HCT116 (cell line): ENCODE data around the gene ACTA2. TPM values are rescaled to one million over a fixed set of nuclear protein-coding genes. Genes with fewer than 3 reads are reported as not detected.

Experiments used
- ATAC-seq: fragments of 200-7000 bp; cut with Tn5 transposase; 2 replicates; pipeline ENCODE4 v1.9.1; 2020; ENCODE audit warnings: mild to moderate bottlenecking, moderate library complexity
- BruUV-seq: library from RNA; stranded (reverse); fragments of 400-500 nt; replicated peaks from 2 replicates; lab custom pipeline; 2021; lab: Mats Ljungman, UMichigan
- CTCF ChIA-PET: fragments of 300-600 bp; sonication (Branson Sonifier 250); formaldehyde crosslinking; loops from one replicate; lab custom pipeline; 2021; ENCODE audit warnings: antibody characterized with exemption; lab: Charles Lee
- POLR2A ChIA-PET: fragments of 300-600, 350-600 bp; sonication (Branson Sonifier 250); formaldehyde crosslinking; loops from one replicate; lab custom pipeline; 2021; ENCODE audit warnings: antibody characterized with exemption; lab: Charles Lee
- RAD21 ChIA-PET, 2 experiments: fragments of 300-600 bp; sonication (Branson Sonifier 250); formaldehyde crosslinking; loops; one replicate each; lab custom pipeline; 2023; ENCODE audit warnings: low total read pairs in 2 of 2; ENCODE audit not compliant: uncharacterized antibody in 2 of 2, unreplicated experiment in 2 of 2, low non-redundant PET in 1 of 2; lab: Charles Lee
- DNase-seq: peaks from one replicate; pipeline ENCODE4 v3.0.0-alpha.2; 2010; ENCODE audit warnings: low read depth, low spot score
- H2AFZ ChIP-seq: fragments of 200-600 bp; shearing (Covaris generic), sonication (generic); 2 replicates; pipeline ENCODE4 v1.6.1; 2017; ENCODE audit warnings: low read depth, mixed run types, mixed read lengths, antibody characterized with exemption, low read length; ENCODE audit not compliant: poor library complexity, severe bottlenecking
- H3K27ac ChIP-seq: 2 replicates; pipeline ENCODE4 v1.5.1; 2012; ENCODE audit warnings: low read depth, low read length
- H3K27me3 ChIP-seq: fragments of 200-600 bp; sonication (generic); 2 replicates; pipeline ENCODE4 v1.6.1; 2016; ENCODE audit warnings: mixed run types, low read length, mixed read lengths; ENCODE audit not compliant: insufficient read depth
- H3K36me3 ChIP-seq, 2 experiments: fragments of 200-500 bp in 1 of 2; fragments of 200-600 bp in 1 of 2; sonication (Bioruptor generic) in 1 of 2; sonication (generic) in 1 of 2; 2 replicates each; pipeline versions ENCODE4 v1.5.1 to v1.6.1; 2014 to 2016; ENCODE audit warnings: low read length in 2 of 2, inconsistent platforms in 1 of 2, mixed read lengths in 1 of 2, mixed run types in 1 of 2; ENCODE audit not compliant: insufficient read depth in 2 of 2, control insufficient read depth in 1 of 2
- H3K4me1 ChIP-seq, 2 experiments: fragments of 200-600 bp in 1 of 2; sonication (generic) in 1 of 2; 2 replicates each; pipeline versions ENCODE4 v1.5.1 to v1.6.1; 2012 to 2017; ENCODE audit warnings: low read length in 2 of 2, inconsistent platforms in 1 of 2, mild to moderate bottlenecking in 1 of 2, mixed read lengths in 1 of 2, mixed run types in 1 of 2, moderate library complexity in 1 of 2; ENCODE audit not compliant: insufficient read depth in 2 of 2, control insufficient read depth in 1 of 2
- H3K4me2 ChIP-seq: fragments of 200-600 bp; sonication (generic); 2 replicates; pipeline ENCODE4 v1.6.1; 2017; ENCODE audit warnings: mixed run types, low read length, mixed read lengths
- H3K4me3 ChIP-seq, 2 experiments: fragments of 200-600 bp in 1 of 2; sonication (generic) in 1 of 2; replicated peaks in 1 of 2; 2 replicates each; pipeline ENCODE4 v1.5.1; 2011 to 2016; ENCODE audit warnings: low read length in 2 of 2, control low read depth in 1 of 2, low read depth in 1 of 2, mild to moderate bottlenecking in 1 of 2, mixed read lengths in 1 of 2, mixed run types in 1 of 2
- H3K79me2 ChIP-seq: fragments of 200-600 bp; sonication (generic); 2 replicates; pipeline ENCODE4 v1.6.1; 2017; ENCODE audit warnings: mild to moderate bottlenecking, mixed run types, low read length, moderate library complexity, mixed read lengths; ENCODE audit not compliant: insufficient read depth
- H3K9ac ChIP-seq: fragments of 200-600 bp; sonication (generic); 2 replicates; pipeline ENCODE4 v1.6.1; 2016; ENCODE audit warnings: low read length, mixed read lengths
- H3K9me2 ChIP-seq: fragments of 200-600 bp; sonication (generic), shearing (Covaris generic); 2 replicates; pipeline ENCODE4 v1.6.1; 2017; ENCODE audit warnings: mixed run types, mild to moderate bottlenecking, moderate library complexity; ENCODE audit not compliant: insufficient read depth
- H3K9me3 ChIP-seq, 2 experiments: fragments of 200-500 bp in 1 of 2; fragments of 200-600 bp in 1 of 2; sonication (Bioruptor generic) in 1 of 2; sonication (generic) in 1 of 2; 2 replicates each; pipeline ENCODE4 v1.6.1; 2014 to 2017; ENCODE audit warnings: low read length in 2 of 2, mixed read lengths in 2 of 2, inconsistent platforms in 1 of 2, low read depth in 1 of 2, mild to moderate bottlenecking in 1 of 2, mixed run types in 1 of 2, moderate library complexity in 1 of 2; ENCODE audit not compliant: control insufficient read depth in 1 of 2, insufficient read depth in 1 of 2
- H4K20me1 ChIP-seq: fragments of 200-600 bp; sonication (generic), shearing (Covaris generic); 2 replicates; pipeline ENCODE4 v1.6.1; 2017; ENCODE audit warnings: mixed run types, mild to moderate bottlenecking, moderate library complexity; ENCODE audit not compliant: insufficient read depth
- ATF3 ChIP-seq: IDR thresholded peaks from 2 replicates; pipeline ENCODE4 v1.6.1; 2012
- CBX3 ChIP-seq: IDR thresholded peaks from 2 replicates; pipeline ENCODE4 v1.6.1; 2012; ENCODE audit warnings: low read depth
- CEBPB ChIP-seq: IDR thresholded peaks from 2 replicates; pipeline ENCODE4 v1.6.1; 2012; ENCODE audit warnings: low read depth
- EGR1 ChIP-seq: IDR thresholded peaks from 2 replicates; pipeline ENCODE4 v1.6.1; 2012; ENCODE audit warnings: low read depth
- ELF1 ChIP-seq: IDR thresholded peaks from 2 replicates; pipeline ENCODE4 v1.6.1; 2012; ENCODE audit warnings: low read depth, borderline replicate concordance
- EZH2 ChIP-seq: fragments of 200-600 bp; sonication (generic); IDR thresholded peaks from 2 replicates; pipeline ENCODE4 v1.6.1; 2017; ENCODE audit warnings: antibody characterized with exemption, mixed run types
- FOSL1 ChIP-seq: IDR thresholded peaks from 2 replicates; pipeline ENCODE4 v1.6.1; 2012; ENCODE audit warnings: low read depth
- JUND ChIP-seq: IDR thresholded peaks from 2 replicates; pipeline ENCODE4 v1.6.1; 2012
- MAX ChIP-seq: IDR thresholded peaks from 2 replicates; pipeline ENCODE4 v1.6.1; 2012
- POLR2A ChIP-seq: IDR thresholded peaks from 2 replicates; pipeline ENCODE4 v1.7.0; 2011; ENCODE audit warnings: borderline replicate concordance; ENCODE audit not compliant: insufficient read depth, insufficient read length; ENCODE audit errors: extremely low read depth
- POLR2AphosphoS5 ChIP-seq: IDR thresholded peaks from 2 replicates; pipeline ENCODE4 v1.6.1; 2011; ENCODE audit warnings: mild to moderate bottlenecking, low read depth, low read length, moderate library complexity
- SIN3A ChIP-seq: IDR thresholded peaks from 2 replicates; pipeline ENCODE4 v1.6.1; 2012; ENCODE audit warnings: low read depth
- SP1 ChIP-seq: IDR thresholded peaks from 2 replicates; pipeline ENCODE4 v1.6.1; 2012; ENCODE audit warnings: low read depth
- SRF ChIP-seq: IDR thresholded peaks from 2 replicates; pipeline ENCODE4 v1.6.1; 2012; ENCODE audit warnings: low read depth
- TCF7L2 ChIP-seq: IDR thresholded peaks from 2 replicates; pipeline ENCODE4 v1.7.0; 2011; ENCODE audit warnings: borderline replicate concordance, inconsistent platforms; ENCODE audit not compliant: insufficient read depth, insufficient read length; ENCODE audit errors: extremely low read depth
- YY1 ChIP-seq: IDR thresholded peaks from 2 replicates; pipeline ENCODE4 v1.6.1; 2011; ENCODE audit warnings: low read length, low read depth, moderate library complexity, mild to moderate bottlenecking; ENCODE audit not compliant: insufficient replicate concordance; ENCODE audit errors: extremely low read depth
- ZFX ChIP-seq: fragments of 450-650 bp; IDR thresholded peaks from 2 replicates; pipeline ENCODE4 v1.6.1; 2017
- intact Hi-C: fragments of 100-400 bp; cut with micrococcal nuclease; formaldehyde crosslinking; loops from 2 replicates; pipeline ENCODE4 v1.10.0; 2022
- total RNA-seq: library from RNA; stranded (reverse); gene quantifications from one replicate; pipeline ENCODE4 v1.2.1, GENCODE V29; 2021; ENCODE audit not compliant: unreplicated experiment
- TF ChIP-seq, protein P1 (sequence below): IDR thresholded peaks from 2 replicates; pipeline ENCODE4 v1.6.1; 2011; ENCODE audit warnings: mild to moderate bottlenecking, low read length, moderate library complexity; ENCODE audit not compliant: insufficient replicate concordance; ENCODE audit errors: extremely low read depth

The ACTA2 gene
- total RNA-seq, 1 experiment from 2014 or later = 9.4 TPM

GRCh38 chr10:89001729-89002072, 49.1 kb upstream of the ACTA2 start (continued):
- no peak for TF ChIP-seq EGR1
- no peak for TF ChIP-seq POLR2A
- no peak for TF ChIP-seq SP1

DNA sequence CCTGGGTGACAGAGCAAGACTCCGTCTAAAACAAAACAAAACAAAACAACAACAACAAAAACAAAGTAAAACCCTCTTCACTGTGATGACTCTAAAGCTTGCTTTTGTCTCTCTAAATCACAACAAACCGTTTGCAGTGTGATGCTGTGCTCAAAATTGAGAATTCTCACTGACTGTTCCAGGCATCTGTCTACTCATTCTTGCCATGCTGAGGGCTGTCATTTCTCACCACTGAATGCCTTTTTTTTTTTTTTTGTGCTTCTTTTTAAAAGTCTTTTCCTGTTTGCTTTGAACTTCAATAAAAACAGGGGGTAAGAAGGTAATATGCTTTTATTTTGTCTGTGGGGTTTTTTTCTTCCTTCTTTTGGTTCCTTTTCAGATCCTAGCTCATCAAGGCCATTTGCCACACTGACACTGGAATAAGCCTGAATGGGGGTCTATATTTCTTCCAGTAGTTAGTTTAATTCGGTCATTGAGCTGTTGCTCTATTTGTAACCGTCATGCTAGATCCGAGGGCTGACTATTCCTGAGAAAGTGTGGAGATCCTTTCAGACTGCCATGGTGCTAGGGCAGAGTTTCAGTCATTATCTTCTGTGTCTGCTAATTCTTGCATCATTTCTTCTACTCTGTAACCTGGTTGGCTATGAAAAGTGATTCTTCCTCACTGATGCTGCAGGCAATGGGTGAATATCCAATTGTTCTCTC, 48.6 kb upstream of the ACTA2 start:
- no TSS peak for BruUV-seq
- H3K79me2 ChIP-seq = no peaks in the 10 kb centered on the region
- intact Hi-C loops = no loop called here
- H3K36me3 ChIP-seq = no peaks in the 10 kb centered on the region
- H3K4me1 ChIP-seq = no peaks in the 10 kb centered on the region
- no peaks in the 10 kb centered on the region for H4K20me1 ChIP-seq
- ChIA-PET POLR2A (no interaction called here), CTCF (interaction anchor here (0.7 kb wide), 1 partner anchor 10 kb away, joined by 3 read pairs; the partner anchor contains the start of gene FAS), RAD21 (no interaction called here)
- no peaks in the 10 kb centered on the region for H3K27me3 ChIP-seq
- H3K9me2 ChIP-seq = no peaks in the 10 kb centered on the region
- ATAC-seq = no peak
- H3K9me3 ChIP-seq = no peaks in the 10 kb centered on the region
- H3K9ac ChIP-seq = no peak overlapping the region
- DNase-seq = no peak
- TF ChIP-seq CEBPB (no peak), SRF (no peak), ATF3 (no peak), MAX (no peak), JUND (no peak), ELF1 (no peak), SIN3A (no peak), TCF7L2 (no peak), SP1 (no peak), FOSL1 (no peak), POLR2A (no peak), EGR1 (no peak), CBX3 (no peak), YY1 (no peak), ZFX (no peak), EZH2 (no peak), POLR2AphosphoS5 (no peak)
- TF ChIP-seq, protein P1, sequence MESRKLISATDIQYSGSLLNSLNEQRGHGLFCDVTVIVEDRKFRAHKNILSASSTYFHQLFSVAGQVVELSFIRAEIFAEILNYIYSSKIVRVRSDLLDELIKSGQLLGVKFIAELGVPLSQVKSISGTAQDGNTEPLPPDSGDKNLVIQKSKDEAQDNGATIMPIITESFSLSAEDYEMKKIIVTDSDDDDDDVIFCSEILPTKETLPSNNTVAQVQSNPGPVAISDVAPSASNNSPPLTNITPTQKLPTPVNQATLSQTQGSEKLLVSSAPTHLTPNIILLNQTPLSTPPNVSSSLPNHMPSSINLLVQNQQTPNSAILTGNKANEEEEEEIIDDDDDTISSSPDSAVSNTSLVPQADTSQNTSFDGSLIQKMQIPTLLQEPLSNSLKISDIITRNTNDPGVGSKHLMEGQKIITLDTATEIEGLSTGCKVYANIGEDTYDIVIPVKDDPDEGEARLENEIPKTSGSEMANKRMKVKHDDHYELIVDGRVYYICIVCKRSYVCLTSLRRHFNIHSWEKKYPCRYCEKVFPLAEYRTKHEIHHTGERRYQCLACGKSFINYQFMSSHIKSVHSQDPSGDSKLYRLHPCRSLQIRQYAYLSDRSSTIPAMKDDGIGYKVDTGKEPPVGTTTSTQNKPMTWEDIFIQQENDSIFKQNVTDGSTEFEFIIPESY = no peak
- no peak overlapping the region for H3K4me3 ChIP-seq
- H2AFZ ChIP-seq = no peak overlapping the region
- H3K27ac ChIP-seq = no peak overlapping the region
- no peak overlapping the region for H3K4me2 ChIP-seq
